ENCODE data around the gene CYP11A1.

Gene CYP11A1

DNA sequence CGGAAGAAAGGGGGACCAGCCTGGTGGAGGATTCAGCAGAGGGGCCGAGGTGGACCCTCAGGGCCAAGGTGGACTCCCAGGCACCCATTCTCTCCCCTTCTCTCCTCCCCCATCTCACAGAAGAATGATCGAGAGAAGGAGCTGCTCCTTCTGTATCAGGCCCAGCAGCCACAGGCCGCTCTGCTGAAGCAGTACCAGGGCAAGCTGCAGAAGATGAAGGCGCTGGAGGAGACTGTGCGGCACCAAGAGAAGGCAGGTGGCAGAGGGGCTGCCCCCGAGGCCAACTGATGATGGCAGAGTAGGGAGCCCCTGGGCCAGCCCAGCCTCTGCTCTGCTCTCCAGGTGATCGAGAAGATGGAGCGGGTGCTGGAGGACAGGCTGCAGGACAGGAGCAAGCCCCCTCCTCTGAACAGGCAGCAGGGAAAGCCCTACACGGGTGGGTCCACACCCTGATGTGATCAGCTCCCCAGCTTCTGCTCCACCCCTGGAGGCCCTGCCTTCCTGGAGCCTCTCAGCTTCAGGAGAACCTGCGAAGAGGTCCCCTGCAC is 36.5 kb downstream of the CYP11A1 start:
- no peak for DNase-seq (ENCODE audit: low spot score)
- no peak overlapping the region for H3K4me3 ChIP-seq
- TF ChIP-seq, protein P1, sequence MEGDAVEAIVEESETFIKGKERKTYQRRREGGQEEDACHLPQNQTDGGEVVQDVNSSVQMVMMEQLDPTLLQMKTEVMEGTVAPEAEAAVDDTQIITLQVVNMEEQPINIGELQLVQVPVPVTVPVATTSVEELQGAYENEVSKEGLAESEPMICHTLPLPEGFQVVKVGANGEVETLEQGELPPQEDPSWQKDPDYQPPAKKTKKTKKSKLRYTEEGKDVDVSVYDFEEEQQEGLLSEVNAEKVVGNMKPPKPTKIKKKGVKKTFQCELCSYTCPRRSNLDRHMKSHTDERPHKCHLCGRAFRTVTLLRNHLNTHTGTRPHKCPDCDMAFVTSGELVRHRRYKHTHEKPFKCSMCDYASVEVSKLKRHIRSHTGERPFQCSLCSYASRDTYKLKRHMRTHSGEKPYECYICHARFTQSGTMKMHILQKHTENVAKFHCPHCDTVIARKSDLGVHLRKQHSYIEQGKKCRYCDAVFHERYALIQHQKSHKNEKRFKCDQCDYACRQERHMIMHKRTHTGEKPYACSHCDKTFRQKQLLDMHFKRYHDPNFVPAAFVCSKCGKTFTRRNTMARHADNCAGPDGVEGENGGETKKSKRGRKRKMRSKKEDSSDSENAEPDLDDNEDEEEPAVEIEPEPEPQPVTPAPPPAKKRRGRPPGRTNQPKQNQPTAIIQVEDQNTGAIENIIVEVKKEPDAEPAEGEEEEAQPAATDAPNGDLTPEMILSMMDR (IDR thresholded peaks at IDR 0.05) = no peak
- H3K27ac ChIP-seq = no peak overlapping the region

DNA sequence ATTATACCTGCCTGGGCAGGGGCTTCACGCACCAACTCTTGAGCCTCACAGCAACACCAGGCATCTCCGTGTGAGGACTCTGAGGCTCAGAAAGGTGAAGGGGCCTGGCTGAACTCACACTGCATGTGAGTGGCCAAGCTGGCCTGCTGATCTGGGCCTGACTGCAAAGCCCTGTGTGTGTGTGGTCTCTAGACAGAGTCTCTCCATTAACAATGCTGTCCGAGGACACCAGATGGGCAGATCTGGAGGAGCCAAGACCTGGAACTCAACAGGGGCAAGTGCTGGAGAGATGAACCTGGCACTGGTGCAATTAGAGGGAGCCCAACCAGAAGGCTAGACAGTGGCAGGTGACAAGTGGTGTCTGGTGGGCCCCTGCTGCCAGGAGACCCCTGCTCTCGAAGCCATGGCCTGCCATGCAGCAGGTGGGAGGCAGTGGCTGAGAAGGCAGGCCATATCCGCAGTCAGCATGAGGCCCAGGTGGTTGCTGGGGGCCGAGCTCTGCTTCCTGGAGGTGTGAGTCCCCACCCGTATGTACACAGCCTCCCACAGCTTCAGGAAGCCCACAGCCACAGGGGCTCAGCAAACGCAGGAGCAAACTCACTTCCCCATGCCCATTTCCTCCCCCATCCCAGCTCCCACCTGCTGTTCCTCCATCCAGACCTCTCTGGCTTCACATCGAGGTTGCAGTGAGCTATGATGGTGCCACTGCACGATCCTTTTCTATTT is 39.0 kb downstream of the CYP11A1 start:
- TF ChIP-seq, protein P1 (IDR thresholded peaks at IDR 0.05) = no peak
- no peak overlapping the region for H3K27ac ChIP-seq
- no peak for DNase-seq (ENCODE audit: low spot score)
- H3K4me3 ChIP-seq = no peak overlapping the region

DNA sequence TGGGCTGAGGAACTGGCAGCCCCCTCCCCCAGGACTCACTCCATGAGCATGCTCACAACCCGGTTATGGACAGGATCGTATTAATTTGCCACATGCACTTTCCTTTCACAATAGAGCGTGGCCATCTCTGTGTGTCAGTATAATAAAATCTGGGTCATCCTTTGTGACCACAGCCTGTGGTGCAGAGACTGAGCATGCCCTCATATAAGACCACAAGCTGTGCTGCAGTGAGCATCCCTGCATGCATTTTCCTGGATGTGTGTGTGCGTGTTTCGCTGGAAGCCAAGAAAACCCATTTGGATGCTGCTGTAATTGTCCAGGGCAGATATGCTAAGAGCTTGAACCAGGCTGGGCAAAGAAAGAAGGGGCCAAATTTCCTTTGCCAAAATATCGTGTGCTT is 39.7 kb downstream of the CYP11A1 start:
- no peak for DNase-seq (ENCODE audit: low spot score)
- no peak overlapping the region for H3K4me3 ChIP-seq
- H3K27ac ChIP-seq = no peak overlapping the region
- TF ChIP-seq, protein P1 (IDR thresholded peaks at IDR 0.05) = no peak

DNA sequence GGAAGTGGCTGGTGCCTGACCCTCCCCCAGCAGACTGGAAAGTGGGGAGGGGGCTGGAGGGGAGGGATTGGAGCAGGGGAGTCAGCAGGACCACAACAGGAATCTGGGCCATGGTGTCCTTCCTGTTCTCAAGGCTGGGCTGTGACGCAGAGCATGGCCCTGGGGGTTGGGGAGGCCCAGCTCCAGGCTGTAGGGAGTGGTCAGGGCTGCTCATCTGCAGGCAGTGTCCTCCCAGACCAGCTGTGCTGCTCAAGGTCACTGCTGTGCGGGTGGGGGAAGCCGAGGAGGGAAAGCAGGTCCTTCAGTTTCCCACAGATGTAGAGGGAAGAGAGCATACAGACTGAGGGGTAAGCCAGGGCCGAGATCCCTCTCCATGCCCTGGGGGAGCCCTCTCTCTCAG is 40.7 kb downstream of the CYP11A1 start:
- Histone ChIP-seq H3K27ac (no peak overlapping the region), H3K4me3 (no peak overlapping the region)
- DNase-seq (ENCODE audit: low spot score) = no peak
- TF ChIP-seq, protein P1 (IDR thresholded peaks at IDR 0.05) = no peak

DNA sequence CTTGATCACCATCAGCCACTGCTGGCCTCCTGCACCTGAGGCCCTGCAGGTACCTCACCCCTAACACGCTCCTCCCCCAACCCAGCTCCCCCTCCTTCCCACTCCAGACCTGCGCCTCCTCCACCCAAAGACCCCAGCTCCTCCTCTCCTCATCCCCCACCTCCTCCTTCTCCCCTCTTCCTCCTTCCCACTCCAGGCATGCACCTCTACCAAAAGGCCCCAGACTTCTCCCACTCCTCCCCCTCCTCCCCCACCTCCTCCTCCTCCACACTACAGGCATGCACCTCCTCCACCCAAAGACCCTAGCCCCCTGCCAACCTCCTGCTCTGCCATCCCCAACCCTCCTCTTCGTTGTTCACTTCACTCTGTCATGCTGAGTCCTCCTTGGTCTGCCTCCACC is 42.7 kb downstream of the CYP11A1 start:
- TF ChIP-seq, protein P1 (IDR thresholded peaks at IDR 0.05) = no peak
- no peak overlapping the region for H3K27ac ChIP-seq
- no peak overlapping the region for H3K4me3 ChIP-seq
- no peak for DNase-seq (ENCODE audit: low spot score)

DNA sequence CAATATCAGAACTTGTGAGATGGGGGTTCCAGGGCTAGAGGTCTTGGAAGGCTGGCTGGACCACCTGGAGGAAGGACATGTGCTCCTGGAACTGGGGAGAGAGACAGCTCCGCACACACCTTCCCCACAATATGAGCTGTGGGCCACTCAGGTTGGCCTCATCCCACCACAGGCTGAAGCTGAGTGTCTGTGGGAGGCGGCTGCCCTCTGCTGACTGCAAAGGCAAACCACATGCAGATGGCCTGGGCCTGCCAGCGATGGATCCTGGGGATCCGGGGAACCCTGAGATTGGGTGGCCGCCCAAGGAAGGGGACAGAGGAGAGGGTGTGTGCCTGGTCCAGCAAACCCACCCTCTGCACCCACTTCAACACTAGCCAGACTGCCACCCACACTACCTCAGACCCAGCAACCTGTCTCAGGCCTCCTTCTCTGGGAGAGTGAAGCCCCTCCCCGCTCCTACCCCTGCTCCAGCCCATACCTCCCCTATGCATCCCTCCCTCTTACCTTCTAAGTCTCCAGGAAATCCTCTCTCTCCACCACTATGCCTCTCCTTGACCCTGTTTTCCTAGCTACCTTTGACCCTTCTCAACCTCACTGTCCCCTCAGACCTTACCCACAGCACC is 44.8 kb downstream of the CYP11A1 start:
- Histone ChIP-seq H3K4me3 (no peak overlapping the region), H3K27ac (no peak overlapping the region)
- TF ChIP-seq, protein P1 (IDR thresholded peaks at IDR 0.05) = peak; percentile 85
- DNase-seq (ENCODE audit: low spot score) = no peak

Measured in coronary artery (tissue), 2 donors.